GM19324 (cell line): Measurements from ENCODE around the gene ASB15.
"Not testable (repeated sequence)": the region's sequence is repeated elsewhere in the genome, so short reads cannot be mapped to it uniquely, and the experiment has no call there.

Experiments used
- ATAC-seq: cut with Tn5 transposase; IDR thresholded peaks from one replicate; pipeline ENCODE4 v1.9.1; 2021; ENCODE audit warnings: mild to moderate bottlenecking, moderate library complexity; ENCODE audit not compliant: unreplicated experiment, low FRiP score

Gene ASB15

DNA sequence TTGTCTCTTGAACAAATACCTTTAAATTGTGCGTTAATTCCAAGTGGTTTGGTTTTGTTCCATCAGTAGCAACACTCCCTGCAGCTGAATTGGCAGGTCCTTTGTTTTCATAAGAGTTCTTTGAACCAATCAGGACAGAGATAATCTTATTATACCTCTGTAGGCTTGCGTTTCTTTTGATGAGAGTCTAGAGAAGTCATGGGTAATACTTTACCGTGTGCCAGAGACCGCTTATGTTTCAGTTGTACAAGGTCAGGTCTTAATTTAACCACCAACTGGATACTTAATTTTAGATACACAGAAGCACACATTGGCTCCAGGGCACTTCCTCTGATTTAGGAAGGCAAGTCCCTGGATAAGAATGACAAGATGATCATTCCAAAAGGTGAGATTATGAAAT is at the start of gene ASB15:
Gene ASB15 (plus strand): TSS at position 292 of the 400 bp plus-strand sequence. CDS start 12,682 bp downstream, outside the sequence.
- no peak for ATAC-seq

GRCh38 chr7:123552134-123552533 is 49.5 kb upstream of the ASB15 start:
- ATAC-seq, result not testable (repeated sequence)

GRCh38 chr7:123552641-123553040 is 49.0 kb upstream of the ASB15 start:
- ATAC-seq, result no peak

- ATAC-seq, result no peak
These were observed 48.5 kb upstream of the ASB15 start for GRCh38 chr7:123553159-123553558.

GRCh38 chr7:123555484-123555883 is 46.1 kb upstream of the ASB15 start:
- ATAC-seq, result no peak

- no peak for ATAC-seq
These were observed 44.6 kb upstream of the ASB15 start for GRCh38 chr7:123557016-123557397.

DNA sequence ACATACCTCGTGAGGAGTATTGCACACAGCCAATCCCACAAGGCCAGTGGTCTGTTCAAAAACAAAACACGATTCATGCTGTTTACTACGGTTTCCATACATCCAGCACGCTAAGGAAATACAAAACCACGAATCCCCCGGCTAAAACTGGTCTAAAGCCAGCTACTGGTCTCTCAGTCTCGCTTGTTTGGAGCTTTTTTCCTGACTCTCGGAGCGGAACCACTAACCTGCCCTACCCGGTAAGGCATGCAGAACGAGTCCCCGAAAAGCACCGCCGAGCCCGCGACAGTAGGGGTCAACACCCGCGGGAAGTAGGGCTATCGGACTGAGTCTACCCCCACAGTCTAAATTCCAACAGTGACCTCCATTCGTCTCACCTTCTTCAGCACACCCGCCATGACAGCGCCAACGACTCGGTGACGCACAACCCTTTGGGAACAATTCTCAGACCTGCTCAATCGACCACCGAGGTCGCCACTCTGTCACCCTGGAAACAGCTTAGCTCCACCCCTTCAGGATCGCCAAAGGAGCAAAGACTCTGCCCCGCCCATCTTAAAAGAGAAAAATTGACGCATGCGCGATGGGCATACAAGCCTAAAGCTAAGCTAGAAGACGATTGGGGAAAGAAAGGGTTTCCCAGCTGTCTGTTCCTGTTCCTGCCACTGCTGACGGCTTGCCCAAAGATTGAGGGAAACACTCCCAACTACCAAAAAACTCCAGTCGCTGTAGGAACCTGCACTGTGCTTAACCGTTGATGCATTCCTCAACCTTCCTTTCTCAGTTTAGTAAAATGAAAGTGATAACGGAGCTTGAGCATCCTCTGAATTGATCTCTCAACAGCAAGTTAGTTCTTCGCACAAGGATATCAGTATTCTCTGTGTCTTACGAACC is 44.0 kb upstream of the ASB15 start, which contains the start of gene NDUFA5:
Gene NDUFA5 (minus strand): TSS at position 421 of the 891 bp plus-strand sequence. CDS start 23 bp downstream, at position 398.
- peak; percentile 99 for ATAC-seq

DNA sequence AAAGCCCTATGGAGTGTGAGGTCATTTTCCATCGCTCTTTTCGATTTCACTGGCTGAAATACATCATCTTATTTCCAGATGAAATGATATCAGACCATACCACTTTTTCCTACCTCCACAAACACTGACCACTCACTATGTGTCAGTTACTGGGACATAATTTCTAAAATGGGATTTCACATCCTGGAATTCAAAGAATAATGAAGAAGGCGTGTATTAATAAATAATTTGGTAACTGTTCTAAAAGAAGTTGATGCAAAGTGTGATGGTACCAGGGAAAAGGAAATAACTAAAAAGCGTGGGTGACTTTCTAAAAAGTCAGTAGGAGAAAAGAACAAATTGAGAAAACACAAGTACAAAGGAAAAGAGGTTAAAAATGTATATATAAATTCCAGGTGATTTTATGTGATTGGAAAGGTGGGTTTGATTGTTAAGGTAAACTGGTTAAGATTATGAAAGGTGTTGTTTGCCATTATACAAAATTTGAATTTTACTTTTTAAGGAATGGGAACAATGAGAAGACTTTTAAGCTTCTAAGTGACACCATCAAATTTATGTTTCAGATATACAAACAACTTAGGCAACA is 43.2 kb upstream of the ASB15 start:
- ATAC-seq, result no peak

DNA sequence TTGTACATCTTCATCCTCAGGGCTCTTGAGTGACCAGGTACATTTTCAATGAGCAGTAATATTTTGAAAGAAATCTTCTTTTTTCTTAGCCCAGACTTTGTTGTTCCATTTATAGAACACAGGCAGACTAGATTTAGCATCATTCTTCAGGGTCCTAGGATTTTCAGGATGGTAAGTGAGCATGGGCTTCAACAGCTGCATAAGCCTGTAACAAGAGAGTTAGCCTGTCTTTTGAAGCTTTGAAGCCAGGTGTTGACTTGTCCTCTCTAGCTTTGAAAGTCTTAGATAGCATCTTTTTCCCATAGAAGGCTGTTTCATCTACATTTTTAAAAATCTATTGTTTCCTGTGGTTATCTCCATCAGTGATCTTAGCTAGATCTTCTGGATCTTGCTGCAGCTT is 39.5 kb upstream of the ASB15 start:
- ATAC-seq, result no peak

GRCh38 chr7:123569352-123570010 is 32.1 kb upstream of the ASB15 start:
- no peak for ATAC-seq

DNA sequence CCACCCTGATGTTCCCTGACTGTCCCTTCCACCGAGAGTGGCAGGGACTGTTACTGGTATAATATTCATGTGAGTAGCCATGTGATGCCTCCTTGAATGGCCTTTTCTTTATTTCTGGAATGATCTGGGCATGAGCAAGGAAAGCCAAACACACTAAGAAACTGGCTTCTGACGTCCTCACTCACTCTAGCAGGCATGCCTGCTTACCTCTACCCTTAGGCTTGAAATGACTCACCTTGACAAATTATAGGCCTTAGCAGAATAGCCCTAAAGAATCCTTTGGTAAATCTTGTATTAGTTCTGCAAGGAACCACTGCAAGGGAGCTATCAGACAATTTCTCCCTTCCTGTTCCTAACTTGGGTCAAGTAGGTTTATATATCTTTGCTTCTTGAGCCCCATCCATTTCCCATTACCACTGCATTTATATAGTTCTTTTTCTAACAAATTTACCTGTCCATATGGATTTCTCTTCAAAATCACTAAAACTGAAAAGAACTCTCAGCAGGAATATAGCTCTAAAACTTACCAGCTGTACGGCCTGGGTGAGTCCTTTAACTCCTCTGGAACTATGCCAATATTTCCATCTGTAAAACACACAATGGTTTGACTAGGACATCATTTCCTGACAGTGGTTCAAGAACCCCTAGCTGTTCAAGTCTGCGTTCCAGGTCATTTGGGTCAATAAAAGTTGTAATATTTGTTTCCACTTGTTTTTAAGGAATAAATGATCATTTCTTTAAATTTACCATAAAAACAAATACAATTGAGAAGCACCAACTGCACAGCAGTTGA is 31.0 kb upstream of the ASB15 start:
- no peak for ATAC-seq

DNA sequence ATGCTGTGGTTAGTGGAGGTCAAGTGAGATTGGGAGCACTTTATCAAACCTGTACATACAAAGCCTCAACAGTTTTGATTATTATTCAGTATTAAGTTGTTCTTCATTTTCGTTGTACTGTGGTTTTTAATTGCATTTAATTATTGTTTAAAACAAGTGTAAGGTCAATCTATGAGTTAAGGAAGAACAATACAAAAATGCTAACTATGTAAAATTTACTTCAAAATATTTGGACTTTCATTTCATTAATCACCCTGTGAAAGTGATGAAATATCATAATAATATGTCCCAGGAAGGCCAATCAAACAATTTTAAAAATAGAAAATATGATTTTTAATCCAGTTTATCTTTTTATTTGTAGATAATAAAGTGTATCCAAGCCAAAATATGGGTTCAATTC is 30.4 kb upstream of the ASB15 start:
- ATAC-seq, result no peak

GRCh38 chr7:123571684-123572083 is 29.9 kb upstream of the ASB15 start:
- no peak for ATAC-seq

DNA sequence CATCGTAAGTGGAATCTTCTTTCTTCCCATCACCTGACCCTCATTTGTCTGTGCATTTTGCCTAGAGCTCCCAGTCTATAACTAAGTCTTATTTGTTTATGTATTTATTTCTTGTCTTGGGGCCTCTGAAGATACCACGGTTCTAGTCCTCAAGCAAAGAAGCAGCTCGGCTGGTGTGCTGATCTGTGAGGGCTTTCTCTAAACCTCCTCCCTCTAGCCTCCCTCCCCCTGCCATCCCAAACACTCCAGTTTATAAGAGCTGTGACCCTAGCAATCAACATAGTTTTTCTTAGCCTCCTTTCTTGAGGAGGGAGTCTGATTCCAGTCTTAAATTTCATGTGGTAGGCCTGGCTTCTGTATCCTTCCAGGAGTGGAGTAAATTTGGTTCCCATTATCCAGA is 28.3 kb upstream of the ASB15 start:
- ATAC-seq, result no peak

DNA sequence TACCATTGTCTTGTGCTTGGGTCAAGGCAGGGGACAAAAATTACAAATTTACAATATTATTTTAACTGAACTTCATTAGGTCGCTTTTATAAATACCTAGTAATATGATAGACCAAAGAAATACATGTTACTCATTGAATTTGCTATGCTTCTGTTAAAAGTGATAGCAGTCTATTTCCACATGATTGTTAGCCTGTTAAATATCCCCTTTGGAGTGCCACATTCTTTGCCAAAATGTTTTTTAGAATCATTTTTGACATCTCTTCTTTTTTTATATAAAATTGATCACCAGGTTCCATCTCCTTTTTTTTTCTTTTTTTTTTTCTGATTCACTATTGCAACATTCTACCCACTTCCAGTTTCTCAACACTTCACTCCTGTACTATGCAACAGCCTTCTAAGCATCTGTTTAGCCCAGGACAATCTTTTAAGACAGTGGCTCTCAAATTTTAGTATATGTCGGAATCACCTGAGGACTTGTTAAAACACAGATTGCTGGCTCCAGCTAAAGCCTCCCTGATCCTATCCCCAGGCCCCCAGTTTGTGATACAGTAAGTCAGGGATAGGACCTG is 27.6 kb upstream of the ASB15 start:
- no peak for ATAC-seq

DNA sequence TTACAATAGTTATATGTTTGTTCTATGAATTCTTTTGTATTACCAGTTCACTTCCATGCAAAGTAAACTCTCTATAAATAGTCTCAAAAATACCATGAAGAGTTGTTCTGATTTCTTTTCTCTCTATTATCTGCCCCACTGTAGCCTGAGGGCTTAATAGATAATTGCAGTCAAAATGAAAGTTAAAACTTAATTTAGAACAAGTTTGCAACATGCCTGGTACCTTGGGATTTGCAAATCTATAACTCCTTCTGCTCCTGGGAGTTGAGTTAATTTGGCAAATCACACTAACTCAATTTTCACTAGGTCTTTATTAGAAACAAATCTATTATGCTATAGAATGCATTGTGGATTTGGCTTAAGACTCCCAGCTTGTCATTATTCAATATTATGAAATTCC is 22.2 kb upstream of the ASB15 start:
- ATAC-seq, result no peak

- peak; percentile 73 for ATAC-seq
These were observed 21.0 kb upstream of the ASB15 start for GRCh38 chr7:123580406-123581161.

DNA sequence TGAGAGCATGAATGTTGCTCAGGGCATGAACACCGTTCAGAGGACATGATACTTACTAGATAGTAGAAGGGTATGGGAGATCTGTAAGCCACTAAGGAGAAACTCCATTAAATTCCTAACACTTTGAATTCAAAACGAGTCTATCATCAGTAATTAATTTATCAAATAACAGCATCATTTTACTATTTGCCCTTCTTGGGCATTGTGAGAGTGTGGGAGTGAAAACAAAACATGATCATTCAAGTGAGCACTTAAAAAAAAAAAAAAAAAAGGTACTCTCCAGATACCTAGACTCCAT is 20.5 kb upstream of the ASB15 start:
- ATAC-seq, result no peak

GRCh38 chr7:123583821-123584220 is 17.8 kb upstream of the ASB15 start:
- no peak for ATAC-seq

- no peak for ATAC-seq
These were observed 13.2 kb upstream of the ASB15 start for GRCh38 chr7:123588376-123588775.
